G401.6 (cell line): ENCODE measurements around the gene TSPAN9.

Experiments used
- FAIRE-seq: peaks from 2 replicates; lab custom pipeline; 2012; peaks lifted over from hg19 to GRCh38; lab: Jason Lieb, UNC

The TSPAN9 gene

GRCh38 chr12:3076730-3077571, at the start of gene TSPAN9:
TSPAN9 (plus strand) TSS chr12:3077379; CDS start chr12:3201194, 123,815 bp downstream.
- no peak for FAIRE-seq

GRCh38 chr12:3028108-3028507, 49.1 kb upstream of the TSPAN9 start:
- FAIRE-seq = no peak

- no peak for FAIRE-seq
Observed at GRCh38 chr12:3030821-3031429, 46.3 kb upstream of the TSPAN9 start.

- no peak for FAIRE-seq
Observed at GRCh38 chr12:3032161-3032560, 45.0 kb upstream of the TSPAN9 start.

- FAIRE-seq = no peak
Observed at GRCh38 chr12:3032770-3033538, 44.2 kb upstream of the TSPAN9 start.

GRCh38 chr12:3033539-3033867, 43.7 kb upstream of the TSPAN9 start:
- FAIRE-seq = no peak

GRCh38 chr12:3034067-3034750, 43.0 kb upstream of the TSPAN9 start:
- peak; percentile 53 for FAIRE-seq

GRCh38 chr12:3035171-3035570, 42.0 kb upstream of the TSPAN9 start:
- no peak for FAIRE-seq

- peak; percentile 40 for FAIRE-seq
Observed at GRCh38 chr12:3035815-3036702, 41.1 kb upstream of the TSPAN9 start.

GRCh38 chr12:3036901-3037600, 40.1 kb upstream of the TSPAN9 start:
- FAIRE-seq = no peak

GRCh38 chr12:3038166-3038565, 39.0 kb upstream of the TSPAN9 start:
- FAIRE-seq = no peak

- FAIRE-seq = no peak
Observed at GRCh38 chr12:3038926-3039510, 38.2 kb upstream of the TSPAN9 start.

GRCh38 chr12:3040026-3040656, 37.0 kb upstream of the TSPAN9 start:
- FAIRE-seq = no peak

GRCh38 chr12:3040663-3041544, 36.3 kb upstream of the TSPAN9 start:
- FAIRE-seq = no peak

GRCh38 chr12:3041558-3042164, 35.5 kb upstream of the TSPAN9 start:
- FAIRE-seq = no peak

GRCh38 chr12:3042394-3042793, 34.8 kb upstream of the TSPAN9 start:
- no peak for FAIRE-seq

- no peak for FAIRE-seq
Observed at GRCh38 chr12:3042826-3043225, 34.4 kb upstream of the TSPAN9 start.

GRCh38 chr12:3043406-3043805, 33.8 kb upstream of the TSPAN9 start:
- no peak for FAIRE-seq
